GM21723 (cell line): ENCODE measurements around the gene EIF4E.
"Not testable (repeated sequence)": the region's sequence is repeated elsewhere in the genome, so short reads cannot be mapped to it uniquely, and the experiment has no call there.

Source experiments
- ATAC-seq: cut with Tn5 transposase; IDR thresholded peaks from one replicate; pipeline ENCODE4 v1.9.1; 2021; ENCODE audit warnings: mild to moderate bottlenecking, moderate library complexity; ENCODE audit not compliant: unreplicated experiment

EIF4E gene

DNA sequence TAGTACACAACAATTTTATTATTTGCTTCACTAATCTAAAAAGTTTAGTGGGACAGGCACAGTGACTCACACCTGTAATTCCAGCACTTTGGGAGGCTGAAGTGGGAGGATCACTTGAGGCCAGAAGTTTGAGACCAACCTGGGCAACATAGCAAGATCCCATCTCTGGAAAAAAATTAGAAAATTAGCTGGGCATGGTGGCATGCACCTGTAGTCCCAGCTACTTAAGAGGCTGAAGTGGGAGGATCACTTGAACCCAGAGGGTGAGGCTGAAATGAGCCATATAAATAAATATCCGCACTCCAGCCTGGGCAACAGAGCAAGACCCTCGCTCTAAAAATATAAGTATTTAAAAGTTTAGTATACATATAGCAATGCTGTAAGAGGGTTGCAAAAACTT lies 42.6 kb downstream of the EIF4E start:
- ATAC-seq: not testable (repeated sequence)

DNA sequence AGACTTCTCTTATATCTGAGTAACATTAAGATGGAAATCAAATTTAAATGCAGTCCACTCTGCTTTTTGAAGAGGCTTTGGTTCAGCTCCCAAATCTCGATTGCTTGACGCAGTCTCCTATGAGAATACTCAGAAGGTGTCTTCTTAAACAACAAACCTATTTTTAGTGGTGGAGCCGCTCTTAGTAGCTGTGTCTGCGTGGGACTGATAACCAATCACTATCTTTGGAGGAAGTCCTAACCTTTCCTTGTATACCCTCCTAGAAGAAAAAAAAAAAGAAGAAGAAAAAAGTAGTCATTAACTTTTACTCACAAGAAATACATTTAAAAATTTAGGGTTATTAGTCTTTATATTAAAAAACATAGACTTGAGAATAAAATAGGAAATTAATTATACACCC lies 48.0 kb downstream of the EIF4E start:
- ATAC-seq: not testable (repeated sequence)

DNA sequence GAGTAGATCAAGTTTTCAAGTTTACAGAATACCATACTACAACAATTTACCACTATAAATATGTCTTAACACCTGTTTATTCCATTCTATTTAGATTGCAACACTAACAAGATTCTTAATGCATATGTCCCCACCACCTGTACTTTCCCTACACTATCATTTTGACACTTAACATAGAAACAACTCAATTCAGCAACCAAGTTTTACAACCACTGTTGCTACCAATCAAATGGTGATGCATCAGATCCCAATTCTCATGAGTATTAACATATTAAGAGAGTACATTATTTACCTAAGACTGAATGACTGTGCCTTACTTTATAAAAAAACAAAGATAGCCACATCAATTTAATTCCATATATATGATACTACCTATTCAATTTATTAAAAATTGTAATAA lies 49.4 kb downstream of the EIF4E start:
- ATAC-seq: no peak

DNA sequence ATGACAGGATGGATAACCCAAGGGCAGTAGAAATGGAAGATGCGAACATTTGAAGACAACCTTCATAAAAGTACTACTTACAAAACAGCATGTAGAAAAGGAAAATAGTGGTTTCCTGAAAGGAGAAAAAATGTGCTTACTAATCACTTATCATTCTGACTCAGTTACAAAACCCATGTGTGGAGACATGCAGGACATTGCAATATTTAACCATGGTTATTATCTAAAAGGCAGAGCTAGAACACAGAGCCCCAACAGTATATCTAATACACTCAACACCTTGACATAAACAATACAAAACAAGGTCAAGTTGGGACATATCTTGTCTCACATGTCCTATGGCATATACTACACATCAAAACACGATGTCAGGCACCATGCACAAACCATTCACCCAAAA lies 55.9 kb downstream of the EIF4E start:
- ATAC-seq: no peak

DNA sequence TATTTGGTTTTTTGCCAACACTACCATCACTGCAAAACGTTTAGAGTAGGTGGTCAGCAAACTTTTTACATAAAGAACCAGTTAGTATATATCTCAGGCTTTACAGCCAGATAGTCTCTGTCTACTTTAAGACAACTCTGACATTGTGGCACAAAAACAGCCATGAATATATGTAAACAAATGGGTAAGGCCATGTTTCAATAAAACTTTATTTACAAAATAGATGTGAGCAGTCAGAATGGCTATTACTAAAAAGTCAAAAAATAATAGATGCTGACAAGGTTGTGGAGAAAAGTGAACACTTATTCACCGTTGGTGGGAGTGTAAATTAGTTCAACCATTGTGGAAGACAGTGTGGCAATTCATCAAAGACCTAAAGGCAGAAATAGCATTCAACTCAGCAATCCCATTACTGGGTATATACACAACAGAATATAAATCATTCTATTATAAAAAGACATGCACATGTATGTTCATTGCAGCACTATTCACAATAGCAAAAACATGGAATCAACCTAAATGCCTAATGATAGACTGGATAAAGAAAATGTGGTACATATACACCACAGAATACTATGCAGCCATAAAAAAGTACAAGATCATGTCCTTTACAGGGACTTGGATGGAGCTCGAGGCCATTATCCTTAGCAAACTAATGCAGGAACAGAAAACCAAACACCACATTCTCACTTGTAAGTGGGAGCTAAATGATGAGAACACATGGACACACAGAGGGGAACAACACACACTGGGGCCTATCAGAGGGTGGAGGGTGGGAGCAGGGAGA lies 56.6 kb downstream of the EIF4E start:
- not testable (repeated sequence) for ATAC-seq

DNA sequence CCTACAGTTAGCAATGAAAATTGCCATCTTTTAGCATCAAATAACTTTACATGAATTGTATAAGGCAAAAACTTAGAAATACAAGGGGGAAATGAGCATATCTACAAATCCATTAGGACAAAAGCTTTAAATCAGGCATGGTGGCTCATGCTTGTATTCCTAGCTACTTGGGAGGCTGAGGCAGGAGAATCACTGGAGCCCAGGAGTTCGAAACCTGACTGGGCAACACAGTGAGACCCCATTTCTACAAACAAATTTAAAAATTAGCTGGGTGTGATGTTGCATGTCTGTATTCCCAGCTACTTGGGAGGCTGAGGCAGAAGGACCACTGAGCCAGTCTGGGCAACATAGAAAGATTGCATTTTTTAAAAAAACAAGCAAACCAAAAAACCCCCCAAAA lies 61.3 kb downstream of the EIF4E start:
- ATAC-seq: no peak

DNA sequence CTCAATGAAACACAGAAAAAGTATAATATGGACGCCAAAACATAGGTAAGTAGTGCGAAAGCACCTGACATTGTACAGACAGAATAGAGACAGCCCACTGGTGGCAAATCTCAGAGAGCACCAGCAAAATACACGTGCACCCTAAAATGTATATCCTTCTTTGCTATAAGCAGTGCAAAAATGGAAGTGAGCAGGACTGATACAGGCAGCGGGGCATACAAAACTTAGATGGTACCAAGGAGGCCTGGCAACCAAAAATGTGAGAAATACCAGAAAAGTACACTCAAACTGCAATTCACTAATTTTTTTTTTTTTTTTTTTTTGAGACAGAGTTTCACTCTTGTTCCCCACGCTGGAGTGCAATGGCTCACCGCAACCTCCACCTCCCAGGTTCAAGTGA lies 63.9 kb downstream of the EIF4E start:
- no peak for ATAC-seq

DNA sequence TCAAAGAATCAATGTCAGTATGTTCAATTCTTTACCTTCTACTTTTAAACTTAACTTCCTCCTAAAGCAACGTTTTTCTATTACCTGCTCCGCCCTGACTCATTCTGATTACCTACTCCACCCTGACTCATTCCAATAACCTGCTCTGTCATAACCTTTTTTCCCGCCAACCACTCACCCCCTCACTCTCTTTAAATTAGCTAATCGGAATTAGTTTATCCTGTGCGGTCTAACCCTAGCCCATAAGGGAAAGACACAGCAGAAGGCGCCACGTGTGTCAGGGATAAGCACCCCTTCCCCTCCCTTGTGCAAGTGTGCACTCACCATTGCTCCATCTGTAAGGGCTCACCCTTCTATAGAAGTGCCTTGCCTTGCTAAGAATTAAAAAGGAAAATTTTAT lies 64.4 kb downstream of the EIF4E start:
- ATAC-seq: no peak

DNA sequence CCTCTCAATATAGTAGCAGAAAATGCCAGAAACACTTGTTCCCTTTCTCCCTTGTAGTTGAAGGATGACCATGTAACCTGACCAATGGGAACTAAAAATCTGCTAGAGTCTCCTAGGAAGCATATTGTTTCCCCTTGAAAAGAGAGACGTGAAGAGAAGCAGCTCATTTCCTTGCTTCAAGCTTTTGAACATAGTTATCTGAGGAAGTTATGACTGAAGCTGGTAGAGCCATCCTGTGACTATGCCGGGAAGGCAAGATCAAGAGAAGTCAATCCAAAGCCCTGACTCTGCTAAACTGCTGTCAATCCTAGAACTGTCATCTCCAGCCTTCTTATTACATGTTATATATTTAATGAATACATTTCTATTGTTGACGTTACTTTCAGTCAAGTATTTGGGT lies 66.6 kb downstream of the EIF4E start:
- ATAC-seq: no peak

DNA sequence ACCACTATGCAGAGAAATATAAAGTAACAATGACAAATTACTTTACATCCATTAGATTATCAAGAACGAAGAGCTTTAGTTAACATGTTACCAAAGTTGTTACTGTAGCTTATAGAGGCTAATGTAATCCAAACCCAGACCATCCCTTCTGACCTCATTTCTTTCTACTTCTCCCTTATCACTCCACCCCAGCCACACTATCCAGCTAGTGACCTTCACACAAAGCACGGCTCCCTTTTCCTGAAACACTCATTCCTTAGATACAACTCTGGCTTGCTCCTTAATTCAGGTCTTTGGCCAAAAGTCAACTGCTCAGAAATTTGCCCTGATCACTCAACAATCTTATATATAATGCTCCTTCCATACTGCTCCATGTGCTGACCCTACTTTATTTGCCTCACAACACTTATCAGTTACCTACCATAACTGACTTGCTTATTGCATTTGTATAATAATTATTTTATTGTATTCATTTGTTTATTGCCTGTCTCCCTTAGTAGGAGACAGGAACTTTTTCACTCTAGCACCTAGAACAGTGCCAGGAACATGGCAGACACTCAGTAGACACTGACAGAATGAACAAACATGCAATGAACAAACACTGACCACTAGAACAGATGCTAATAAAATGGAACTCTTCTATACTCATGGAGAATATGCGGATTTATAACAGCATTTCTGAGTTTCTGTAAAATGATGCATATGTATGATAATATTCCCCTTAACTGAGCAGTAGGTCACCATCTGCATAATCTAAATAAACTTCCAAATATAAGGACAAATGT lies 67.6 kb downstream of the EIF4E start:
- ATAC-seq: no peak

DNA sequence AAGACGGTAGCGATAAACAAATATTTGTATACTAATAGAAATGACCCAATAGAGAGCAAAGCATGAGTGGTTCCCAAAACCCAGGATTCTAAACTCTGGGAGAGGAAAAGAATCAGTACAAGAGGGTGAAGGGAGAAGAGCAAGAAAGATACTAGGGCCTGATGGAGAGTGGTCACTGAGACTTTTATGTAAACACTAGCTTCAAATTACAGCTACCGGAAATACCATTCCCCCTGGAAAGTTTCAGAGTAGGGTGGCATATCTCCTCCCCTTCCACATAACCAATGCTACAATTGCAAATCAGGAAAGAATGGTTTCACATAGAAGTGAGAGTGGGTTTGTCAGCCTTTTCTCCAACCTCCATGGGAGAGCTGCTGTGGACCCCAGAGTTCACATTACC lies 77.1 kb downstream of the EIF4E start:
- no peak for ATAC-seq

DNA sequence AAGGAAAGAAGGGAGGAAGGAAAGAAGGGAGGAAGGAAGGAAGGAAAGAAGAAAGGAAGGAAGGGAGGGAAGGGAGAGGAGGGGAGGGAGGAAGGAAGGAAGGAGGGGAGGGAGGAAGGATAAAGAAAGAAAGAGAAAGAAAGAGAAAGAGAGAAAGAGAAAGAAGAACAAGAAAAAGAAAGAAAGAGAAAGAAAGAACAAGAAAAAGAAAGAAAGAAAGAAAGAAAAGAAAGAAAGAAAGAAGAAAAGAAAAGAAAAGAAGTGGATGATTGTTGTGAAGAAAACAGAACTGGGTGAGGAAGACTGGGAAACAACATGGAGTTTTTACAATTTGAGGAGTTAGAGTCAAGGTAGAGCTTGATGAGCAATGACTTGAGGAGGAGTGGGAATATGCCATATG lies 78.0 kb downstream of the EIF4E start:
- ATAC-seq: no peak

DNA sequence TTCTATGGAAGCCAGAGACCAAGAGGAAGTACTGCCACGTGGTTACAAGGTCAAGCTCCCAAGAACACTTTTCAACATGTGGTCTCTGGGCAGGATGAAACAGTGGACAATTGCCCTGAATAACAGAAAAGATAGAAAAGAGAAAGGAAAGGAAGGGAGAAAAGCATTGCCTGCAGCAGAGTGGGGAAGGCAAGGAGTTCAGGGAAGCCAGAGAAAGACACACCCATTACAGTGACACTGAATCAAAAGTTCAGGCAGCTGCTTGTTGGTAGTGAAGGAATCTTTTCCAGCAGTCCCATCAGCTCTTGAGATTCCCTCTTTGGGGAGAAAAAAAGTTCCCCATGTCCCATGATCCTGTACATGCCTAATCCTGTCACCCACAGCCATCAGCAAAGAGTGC lies 80.5 kb downstream of the EIF4E start:
- no peak for ATAC-seq

DNA sequence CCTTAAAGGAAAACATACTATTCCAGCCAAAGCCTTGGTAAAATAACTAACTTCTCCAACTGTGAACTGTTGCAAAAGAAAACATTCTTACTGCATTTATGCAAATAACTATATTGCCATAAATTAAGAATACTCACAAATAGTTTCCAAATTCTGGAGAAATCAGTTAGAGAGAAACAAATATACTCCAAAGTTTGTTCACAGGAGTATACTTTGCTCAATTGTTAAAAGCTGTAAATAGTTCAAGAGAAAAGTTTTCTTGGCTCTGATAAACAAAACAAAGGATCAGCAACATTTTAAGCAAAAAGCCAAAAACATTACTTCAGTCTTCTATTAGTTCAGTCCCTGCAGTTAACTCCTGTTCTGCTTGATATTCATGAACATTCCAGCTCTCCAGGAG lies 83.0 kb downstream of the EIF4E start:
- no peak for ATAC-seq

DNA sequence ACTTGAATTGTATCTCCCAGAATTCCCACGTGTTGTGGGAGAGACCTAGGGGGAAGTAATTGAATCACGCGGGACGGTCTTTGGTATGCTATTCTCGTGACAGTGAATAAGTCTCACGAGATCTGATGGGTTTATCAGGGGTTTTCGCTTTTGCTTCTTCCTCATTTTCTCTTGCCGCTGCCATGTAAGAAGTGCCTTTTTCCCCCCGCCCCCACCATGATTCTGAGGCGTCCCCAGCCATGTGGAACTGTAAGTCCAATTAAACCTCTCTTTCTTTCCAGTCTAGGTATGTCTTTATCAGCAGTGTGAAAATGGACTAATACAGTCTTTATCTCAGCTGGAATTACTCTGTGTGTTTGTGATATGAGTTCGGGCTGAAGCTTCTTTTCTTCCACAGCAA lies 86.0 kb downstream of the EIF4E start:
- ATAC-seq: not testable (repeated sequence)

DNA sequence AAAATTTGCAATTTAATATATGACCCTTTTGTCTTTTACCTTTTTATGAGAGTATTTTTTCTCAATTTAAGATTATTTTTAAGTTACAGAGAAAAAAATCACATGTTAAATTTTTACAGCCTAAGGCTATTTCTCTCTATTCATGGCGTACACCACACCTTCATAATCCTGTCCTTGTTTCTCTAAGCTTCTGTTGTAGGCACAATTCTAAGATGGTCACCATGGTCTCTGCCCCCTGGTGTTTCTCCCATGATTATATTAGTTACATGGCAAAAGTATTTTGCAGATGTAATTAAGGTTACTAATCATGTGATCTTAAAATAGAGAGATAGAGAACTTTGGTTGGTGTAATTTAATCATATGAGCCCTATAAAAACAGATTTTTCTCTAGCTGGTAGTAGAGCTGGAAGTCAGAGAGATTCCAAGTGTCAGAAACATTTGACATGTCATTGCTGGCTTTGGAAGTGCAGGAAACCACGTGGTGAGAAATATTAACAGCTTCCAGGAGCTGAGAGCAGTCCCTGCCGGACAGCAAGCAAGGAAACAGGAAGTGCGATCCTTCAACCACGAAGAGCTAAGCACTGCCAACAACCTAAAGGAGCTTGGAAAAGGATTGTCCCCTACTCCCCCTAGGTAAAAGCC lies 89.8 kb downstream of the EIF4E start:
- no peak for ATAC-seq

DNA sequence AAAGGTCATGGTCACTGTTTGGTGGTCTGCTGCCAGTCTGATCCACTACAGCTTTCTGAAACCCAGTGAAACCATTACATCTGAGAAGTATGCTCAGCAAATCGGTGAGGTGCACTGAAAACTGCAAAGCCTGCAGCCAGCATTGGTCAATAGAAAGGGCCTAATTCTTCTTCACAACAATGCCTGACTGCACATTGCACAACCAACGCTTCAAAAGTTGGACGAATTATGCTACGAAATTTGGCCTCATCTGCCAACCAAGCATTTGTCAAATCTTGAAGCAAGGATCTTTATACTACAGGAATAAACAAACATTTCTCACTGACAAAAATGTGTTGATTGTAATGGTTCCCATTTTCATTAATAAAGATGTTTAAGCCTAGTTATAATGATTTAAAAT lies 90.4 kb downstream of the EIF4E start:
- no peak for ATAC-seq

DNA sequence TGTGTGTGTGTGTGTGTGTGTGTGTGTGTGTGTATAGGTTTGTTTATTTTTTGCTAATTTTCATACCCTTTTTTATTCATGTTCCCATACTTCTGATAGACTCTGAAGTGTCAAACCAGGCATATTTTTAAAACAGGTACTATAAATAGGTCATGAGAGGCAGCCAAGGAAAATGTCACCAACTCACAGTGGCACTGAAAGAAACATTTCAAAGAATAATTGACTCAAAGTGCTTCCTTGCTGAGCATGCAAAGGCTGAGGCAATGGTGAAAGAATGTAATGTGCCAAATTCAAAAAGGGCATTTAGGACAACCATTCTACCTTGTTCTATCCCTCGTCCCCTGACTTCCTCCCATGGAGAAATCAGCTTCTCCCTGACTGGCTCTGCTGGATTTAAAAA lies 95.5 kb downstream of the EIF4E start:
- no peak for ATAC-seq

DNA sequence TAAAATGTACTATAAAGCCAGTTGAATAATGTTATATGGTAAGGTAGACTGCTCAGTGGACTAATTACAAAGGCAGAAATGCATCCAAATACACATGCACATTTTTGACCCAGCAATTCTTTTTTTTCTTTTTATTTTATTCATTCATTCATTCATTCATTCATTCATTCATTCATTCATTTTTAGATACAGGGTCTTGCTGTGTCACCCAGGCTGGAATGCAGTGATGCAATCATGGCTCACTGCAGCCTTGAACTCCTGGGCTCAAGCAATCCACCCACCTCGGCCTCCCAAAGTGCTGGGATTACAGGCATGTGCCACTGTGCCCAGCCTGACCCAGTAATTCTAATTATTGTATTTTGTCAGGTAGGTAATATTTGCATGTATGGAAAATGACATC lies 97.9 kb downstream of the EIF4E start:
- not testable (repeated sequence) for ATAC-seq
